Cardiac muscle cell (in vitro differentiated cells and primary cell): ENCODE data around the gene MIB2. TPM values are rescaled to one million over a fixed set of nuclear protein-coding genes. Genes with fewer than 3 reads are reported as not detected.

Experiments used
- DNase-seq, 2 donors: peaks; one replicate each; pipeline versions ENCODE4 v3.0.0 to v3.0.0-alpha.2; 2010 to 2017; ENCODE audit warnings: low read depth in 1 of 2, low spot score in 1 of 2
- H3K27ac ChIP-seq: fragments of 200-600 bp; sonication (generic); 2 replicates; pipeline ENCODE4 v1.5.1; 2016
- H3K27me3 ChIP-seq: fragments of 200-600 bp; sonication (generic); 2 replicates; pipeline ENCODE4 v1.6.0; 2016; ENCODE audit warnings: control low read depth
- H3K36me3 ChIP-seq: fragments of 200-600 bp; sonication (generic); 2 replicates; pipeline ENCODE4 v1.5.1; 2016; ENCODE audit warnings: control low read depth
- H3K4me1 ChIP-seq: fragments of 200-600 bp; sonication (generic); 2 replicates; pipeline ENCODE4 v1.8.1; 2017; ENCODE audit warnings: low read depth, mild to moderate bottlenecking, mixed run types
- H3K4me3 ChIP-seq: fragments of 200-600 bp; sonication (generic); 2 replicates; pipeline ENCODE4 v1.5.1; 2016; ENCODE audit warnings: mild to moderate bottlenecking
- H3K9me3 ChIP-seq: fragments of 200-600 bp; sonication (generic); 2 replicates; pipeline ENCODE4 v1.5.1; 2017; ENCODE audit warnings: low read depth, mild to moderate bottlenecking, control low read depth
- polyA plus RNA-seq: library from polyadenylated mRNA; unstranded; fragments of >200 nt; fragmentation: Nextera tagmentation; extraction: Ambion mirVana; gene quantifications from 2 replicates; pipeline ENCODE4 v1.2.1, GENCODE V29; 2016
- total RNA-seq: library from RNA; depleted of rRNA; stranded (reverse); fragments of >200 nt; gene quantifications from 2 replicates; pipeline ENCODE4 v1.2.3, GENCODE V29; 2016
- TF ChIP-seq, protein P1 (sequence below): IDR thresholded peaks from 2 replicates; pipeline ENCODE4 v1.5.1; 2012; ENCODE audit warnings: low read depth, mild to moderate bottlenecking, low read length

The MIB2 gene
- total and polyA plus RNA-seq, 2 experiments from 2014 or later, result 168 to 248 TPM

DNA sequence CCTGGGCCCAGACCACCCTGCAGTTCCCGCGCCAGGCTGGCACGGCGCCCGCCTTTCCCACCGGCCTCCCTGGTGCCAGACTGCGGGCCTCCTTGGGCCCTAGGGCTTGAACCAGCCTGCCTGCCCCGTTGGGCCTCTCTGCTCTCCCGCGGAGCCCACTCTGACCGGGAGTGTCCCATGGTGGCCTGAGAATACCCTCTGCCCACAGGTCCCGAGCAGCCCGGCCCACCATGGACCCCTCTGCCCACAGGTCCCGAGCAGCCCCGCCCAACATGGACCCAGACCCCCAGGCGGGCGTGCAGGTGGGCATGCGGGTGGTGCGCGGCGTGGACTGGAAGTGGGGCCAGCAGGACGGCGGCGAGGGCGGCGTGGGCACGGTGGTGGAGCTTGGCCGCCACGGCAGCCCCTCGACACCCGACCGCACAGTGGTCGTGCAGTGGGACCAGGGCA is 7.9 kb downstream of the MIB2 start:
- H3K27ac ChIP-seq, result no peak overlapping the region
- DNase-seq, result no peak
- peaks cover 4% of the 10 kb centered on the region for H3K36me3 ChIP-seq
- H3K9me3 ChIP-seq, result no peaks in the 10 kb centered on the region
- H3K4me1 ChIP-seq, result peaks cover 15% of the 10 kb centered on the region
- TF ChIP-seq, protein P1, sequence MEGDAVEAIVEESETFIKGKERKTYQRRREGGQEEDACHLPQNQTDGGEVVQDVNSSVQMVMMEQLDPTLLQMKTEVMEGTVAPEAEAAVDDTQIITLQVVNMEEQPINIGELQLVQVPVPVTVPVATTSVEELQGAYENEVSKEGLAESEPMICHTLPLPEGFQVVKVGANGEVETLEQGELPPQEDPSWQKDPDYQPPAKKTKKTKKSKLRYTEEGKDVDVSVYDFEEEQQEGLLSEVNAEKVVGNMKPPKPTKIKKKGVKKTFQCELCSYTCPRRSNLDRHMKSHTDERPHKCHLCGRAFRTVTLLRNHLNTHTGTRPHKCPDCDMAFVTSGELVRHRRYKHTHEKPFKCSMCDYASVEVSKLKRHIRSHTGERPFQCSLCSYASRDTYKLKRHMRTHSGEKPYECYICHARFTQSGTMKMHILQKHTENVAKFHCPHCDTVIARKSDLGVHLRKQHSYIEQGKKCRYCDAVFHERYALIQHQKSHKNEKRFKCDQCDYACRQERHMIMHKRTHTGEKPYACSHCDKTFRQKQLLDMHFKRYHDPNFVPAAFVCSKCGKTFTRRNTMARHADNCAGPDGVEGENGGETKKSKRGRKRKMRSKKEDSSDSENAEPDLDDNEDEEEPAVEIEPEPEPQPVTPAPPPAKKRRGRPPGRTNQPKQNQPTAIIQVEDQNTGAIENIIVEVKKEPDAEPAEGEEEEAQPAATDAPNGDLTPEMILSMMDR, result no peak
- no peak overlapping the region for H3K4me3 ChIP-seq
- no peaks in the 10 kb centered on the region for H3K27me3 ChIP-seq

DNA sequence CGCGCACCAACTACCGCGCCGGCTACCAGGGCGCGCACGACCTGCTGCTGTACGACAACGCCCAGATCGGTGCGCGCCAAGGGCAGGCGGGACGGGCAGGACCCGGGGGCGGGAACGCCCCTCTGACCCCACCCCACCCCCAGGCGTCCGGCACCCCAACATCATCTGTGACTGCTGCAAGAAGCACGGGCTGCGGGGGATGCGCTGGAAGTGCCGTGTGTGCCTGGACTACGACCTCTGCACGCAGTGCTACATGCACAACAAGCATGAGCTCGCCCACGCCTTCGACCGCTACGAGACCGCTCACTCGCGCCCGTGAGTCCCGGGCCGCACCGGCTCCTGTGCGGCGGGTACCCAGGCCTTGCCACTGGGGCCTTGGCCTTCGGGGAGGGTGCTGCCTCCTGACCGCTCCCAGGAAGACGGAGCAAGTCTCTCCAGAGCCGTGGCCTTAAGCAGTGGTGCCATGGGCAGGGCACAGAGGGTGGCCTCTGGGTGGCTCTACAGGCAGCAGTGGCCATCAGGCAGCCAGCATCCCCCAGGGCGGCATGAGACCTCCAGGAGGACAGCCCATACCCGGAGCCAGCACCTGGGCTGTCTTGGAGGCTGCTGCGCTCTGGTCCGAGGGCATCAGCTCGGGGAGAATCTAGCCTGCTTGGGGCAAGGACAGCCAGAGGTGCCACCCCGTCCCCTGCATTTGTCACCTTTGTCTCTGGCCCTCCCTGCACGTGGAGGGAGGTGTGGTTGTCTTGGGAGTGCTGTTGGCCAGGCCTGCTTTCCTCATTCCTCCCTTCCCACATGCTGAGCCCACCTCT is 8.5 kb downstream of the MIB2 start:
- H3K27ac ChIP-seq, result peak overlapping the region; percentile 48
- H3K27me3 ChIP-seq, result peaks cover under 1% of the 10 kb centered on the region
- peaks cover 15% of the 10 kb centered on the region for H3K4me1 ChIP-seq
- no peak for DNase-seq
- H3K36me3 ChIP-seq, result peaks cover 8% of the 10 kb centered on the region
- H3K4me3 ChIP-seq, result no peak overlapping the region
- TF ChIP-seq, protein P1, result no peak
- no peaks in the 10 kb centered on the region for H3K9me3 ChIP-seq

DNA sequence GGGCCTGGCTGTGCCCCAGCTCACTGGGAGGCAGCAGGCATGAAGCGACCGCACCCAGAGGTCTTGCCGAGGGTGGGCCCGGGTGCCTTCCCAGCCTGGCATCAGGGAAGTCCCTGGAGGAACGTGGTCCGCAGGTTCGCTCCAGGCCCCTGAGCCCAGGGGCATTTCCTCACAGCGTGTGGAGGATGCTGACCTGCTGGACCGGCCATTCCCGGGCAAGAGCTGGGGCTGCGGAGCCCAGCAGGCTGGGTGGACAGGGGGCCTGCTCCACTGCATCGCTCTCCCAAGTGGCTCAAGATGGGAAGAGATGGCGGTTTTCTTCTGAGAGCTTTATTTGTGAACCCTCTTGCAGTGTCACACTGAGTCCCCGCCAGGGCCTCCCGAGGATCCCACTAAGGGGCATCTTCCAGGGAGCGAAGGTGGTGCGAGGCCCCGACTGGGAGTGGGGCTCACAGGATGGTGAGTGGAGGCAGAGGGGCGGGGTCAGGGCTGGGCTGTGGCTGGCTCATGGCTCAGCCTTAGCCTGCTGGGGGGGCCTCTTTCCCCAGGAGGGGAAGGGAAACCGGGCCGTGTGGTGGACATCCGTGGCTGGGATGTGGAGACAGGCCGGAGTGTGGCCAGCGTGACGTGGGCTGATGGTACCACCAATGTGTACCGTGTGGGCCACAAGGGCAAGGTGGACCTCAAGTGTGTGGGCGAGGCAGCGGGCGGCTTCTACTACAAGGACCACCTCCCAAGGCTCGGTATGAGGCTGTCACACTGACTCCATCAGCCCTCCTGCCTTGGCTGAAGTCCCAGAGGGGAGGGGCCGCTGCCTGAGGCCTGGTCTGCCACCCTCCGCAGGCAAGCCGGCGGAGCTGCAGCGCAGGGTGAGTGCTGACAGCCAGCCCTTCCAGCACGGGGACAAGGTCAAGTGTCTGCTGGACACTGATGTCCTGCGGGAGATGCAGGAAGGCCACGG is 9.4 kb downstream of the MIB2 start:
- Histone ChIP-seq H3K9me3 (no peaks in the 10 kb centered on the region), H3K36me3 (peaks cover 8% of the 10 kb centered on the region), H3K27me3 (peaks cover 9% of the 10 kb centered on the region), H3K4me1 (peaks cover 15% of the 10 kb centered on the region), H3K27ac (peak overlapping the region; percentile 48), H3K4me3 (no peak overlapping the region)
- DNase-seq, result peak; percentile 58 to 95
- TF ChIP-seq, protein P1, result no peak

DNA sequence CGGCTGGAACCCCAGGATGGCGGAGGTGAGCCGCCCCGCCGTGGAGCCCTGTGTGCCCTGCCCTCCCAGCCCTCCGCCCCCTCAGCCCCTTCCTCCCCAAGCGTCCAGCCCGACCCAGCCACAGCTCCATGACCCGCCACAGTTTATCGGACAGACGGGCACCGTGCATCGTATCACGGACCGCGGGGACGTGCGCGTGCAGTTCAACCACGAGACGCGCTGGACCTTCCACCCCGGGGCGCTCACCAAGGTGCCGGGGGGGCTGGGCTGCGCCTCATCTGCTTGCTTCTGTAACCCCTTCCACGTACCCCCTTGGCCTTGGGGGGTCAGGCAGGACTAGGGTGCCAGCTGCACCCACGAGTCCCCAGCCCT is 10.1 kb downstream of the MIB2 start:
- TF ChIP-seq, protein P1, result no peak
- Histone ChIP-seq H3K36me3 (peaks cover 8% of the 10 kb centered on the region), H3K27me3 (peaks cover 16% of the 10 kb centered on the region)

DNA sequence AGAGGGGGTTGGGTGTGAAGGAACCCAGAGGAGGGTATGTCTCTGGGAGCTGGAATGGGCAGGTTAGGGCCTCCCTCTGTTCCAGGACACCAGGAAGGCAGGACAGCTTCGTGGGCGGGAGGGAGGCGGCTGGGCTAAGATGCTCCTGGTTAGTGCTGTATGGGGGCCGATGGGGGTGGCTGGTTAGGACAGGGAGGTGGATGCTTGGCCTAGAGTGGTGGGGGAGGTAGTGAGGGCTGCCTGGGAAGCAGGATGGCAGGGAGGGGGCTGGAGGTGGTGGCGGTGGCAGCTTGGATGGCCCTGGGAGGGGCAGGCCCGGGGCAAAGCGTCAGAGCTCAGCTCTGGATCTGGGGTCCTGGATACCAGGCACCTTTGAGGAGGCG is 10.5 kb downstream of the MIB2 start:
- TF ChIP-seq, protein P1, result no peak
- no peaks in the 10 kb centered on the region for H3K9me3 ChIP-seq
- no peak overlapping the region for H3K27ac ChIP-seq
- H3K4me3 ChIP-seq, result no peak overlapping the region
- H3K4me1 ChIP-seq, result peaks cover 15% of the 10 kb centered on the region
- DNase-seq, result no peak
- H3K36me3 ChIP-seq, result peaks cover 8% of the 10 kb centered on the region
- peaks cover 20% of the 10 kb centered on the region for H3K27me3 ChIP-seq

More for the DNA sequence above, 10.1 kb downstream of the MIB2 start:
- no peak for DNase-seq
- Histone ChIP-seq H3K4me3 (no peak overlapping the region), H3K4me1 (peaks cover 15% of the 10 kb centered on the region), H3K27ac (no peak overlapping the region), H3K9me3 (no peaks in the 10 kb centered on the region)
